ENCODE measurements around the gene CAPN1. TPM values are rescaled to one million over a fixed set of nuclear protein-coding genes. Genes with fewer than 3 reads are reported as not detected.

The CAPN1 gene
- total RNA-seq, 1 donor from 2014 or later = 154 TPM

DNA sequence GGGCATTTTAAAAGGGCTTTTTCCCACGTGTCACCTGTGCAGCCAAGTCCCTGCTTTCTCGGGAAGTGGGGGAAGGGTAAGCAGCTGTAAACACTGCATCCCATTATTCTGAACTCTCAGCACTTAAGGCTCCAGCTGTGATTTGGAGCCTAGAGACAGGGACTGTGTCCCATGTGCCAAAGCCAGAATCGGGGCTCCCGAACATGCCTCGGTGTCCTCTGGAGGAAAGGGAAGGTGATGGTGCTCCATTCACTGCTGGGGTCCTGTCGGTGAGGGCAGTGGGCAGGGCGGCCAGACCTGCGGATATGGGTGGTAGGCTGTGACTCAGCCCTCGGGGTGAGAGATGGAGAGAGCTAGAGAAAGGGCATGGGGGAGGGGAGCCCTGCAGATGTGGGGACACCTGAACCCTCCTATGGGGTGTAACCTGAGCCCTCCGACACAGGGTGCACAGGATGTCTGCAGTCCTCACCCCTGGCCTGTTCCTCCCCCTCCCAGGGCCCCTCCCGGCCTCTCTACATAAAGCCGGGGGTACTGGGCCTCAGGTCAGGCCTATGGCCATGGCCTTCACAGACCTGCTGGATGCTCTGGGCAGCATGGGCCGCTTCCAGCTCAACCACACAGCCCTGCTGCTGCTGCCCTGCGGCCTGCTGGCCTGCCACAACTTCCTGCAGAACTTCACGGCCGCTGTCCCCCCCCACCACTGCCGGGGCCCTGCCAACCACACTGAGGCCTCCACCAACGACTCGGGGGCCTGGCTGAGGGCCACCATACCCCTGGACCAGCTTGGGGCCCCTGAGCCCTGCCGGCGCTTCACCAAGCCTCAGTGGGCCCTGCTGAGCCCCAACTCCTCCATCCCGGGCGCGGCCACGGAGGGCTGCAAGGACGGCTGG is 31.8 kb downstream of the CAPN1 start:
- no peak for DNase-seq (ENCODE audit: extremely low spot score, unreplicated experiment)
- no peak for TF ChIP-seq CTCF (IDR thresholded peaks at IDR 0.05)
- Mint-ChIP-seq H3K9me3 (ENCODE audit: unreplicated experiment) (no peaks in the 10 kb centered on the region), H3K27ac (ENCODE audit: unreplicated experiment) (no peak overlapping the region), H3K27me3 (ENCODE audit: unreplicated experiment) (no peaks in the 10 kb centered on the region), H3K4me1 (ENCODE audit: unreplicated experiment) (peaks cover 3% of the 10 kb centered on the region), H3K36me3 (ENCODE audit: unreplicated experiment) (peaks cover 10% of the 10 kb centered on the region), H3K4me3 (ENCODE audit: unreplicated experiment) (no peak overlapping the region)

- Mint-ChIP-seq H3K27me3 (ENCODE audit: unreplicated experiment) (no peaks in the 10 kb centered on the region), H3K27ac (ENCODE audit: unreplicated experiment) (no peak overlapping the region), H3K4me3 (ENCODE audit: unreplicated experiment) (no peak overlapping the region), H3K9me3 (ENCODE audit: unreplicated experiment) (no peaks in the 10 kb centered on the region), H3K4me1 (ENCODE audit: unreplicated experiment) (peaks cover 3% of the 10 kb centered on the region), H3K36me3 (ENCODE audit: unreplicated experiment) (peaks cover 4% of the 10 kb centered on the region)
- TF ChIP-seq CTCF (IDR thresholded peaks at IDR 0.05) = no peak
- no peak for DNase-seq (ENCODE audit: extremely low spot score, unreplicated experiment)
Observed at GRCh38 chr11:65214212-65214845, 32.6 kb downstream of the CAPN1 start.

- DNase-seq (ENCODE audit: extremely low spot score, unreplicated experiment) = no peak
- Mint-ChIP-seq H3K4me1 (ENCODE audit: unreplicated experiment) (peaks cover 3% of the 10 kb centered on the region), H3K9me3 (ENCODE audit: unreplicated experiment) (no peaks in the 10 kb centered on the region), H3K36me3 (ENCODE audit: unreplicated experiment) (peaks cover 3% of the 10 kb centered on the region), H3K27ac (ENCODE audit: unreplicated experiment) (no peak overlapping the region), H3K4me3 (ENCODE audit: unreplicated experiment) (no peak overlapping the region), H3K27me3 (ENCODE audit: unreplicated experiment) (no peaks in the 10 kb centered on the region)
- no peak for TF ChIP-seq CTCF (IDR thresholded peaks at IDR 0.05)
Observed at GRCh38 chr11:65215441-65216076, 33.8 kb downstream of the CAPN1 start.

DNA sequence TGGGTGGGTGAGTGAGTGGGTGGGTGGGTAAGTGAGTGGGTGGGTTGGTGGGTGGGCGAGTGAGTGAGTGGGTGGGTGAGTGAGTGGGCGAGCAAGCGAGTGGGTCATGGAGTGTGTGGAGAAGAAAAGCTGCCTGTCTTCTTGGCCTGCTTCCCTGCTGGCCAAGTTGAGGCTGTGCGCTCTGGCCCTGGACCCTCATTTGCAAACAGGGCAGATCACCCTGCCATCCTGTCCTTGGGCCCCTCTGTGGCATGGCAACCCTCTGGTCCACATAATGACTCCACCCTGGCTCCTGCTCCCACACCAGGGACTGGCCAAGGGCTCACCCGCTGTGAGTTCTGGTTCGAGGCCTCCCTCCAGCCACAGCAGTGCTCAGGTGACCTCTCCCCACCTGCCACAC is 35.1 kb downstream of the CAPN1 start:
- Mint-ChIP-seq H3K36me3 (ENCODE audit: unreplicated experiment) (no peaks in the 10 kb centered on the region), H3K27ac (ENCODE audit: unreplicated experiment) (no peak overlapping the region), H3K27me3 (ENCODE audit: unreplicated experiment) (no peaks in the 10 kb centered on the region), H3K4me1 (ENCODE audit: unreplicated experiment) (peaks cover 3% of the 10 kb centered on the region), H3K9me3 (ENCODE audit: unreplicated experiment) (no peaks in the 10 kb centered on the region), H3K4me3 (ENCODE audit: unreplicated experiment) (no peak overlapping the region)
- no peak for TF ChIP-seq CTCF (IDR thresholded peaks at IDR 0.05)
- DNase-seq (ENCODE audit: extremely low spot score, unreplicated experiment) = no peak
